Myocyte (in vitro differentiated cells): ENCODE data around the gene TMEM200A. TPM values are rescaled to one million over a fixed set of nuclear protein-coding genes. Genes with fewer than 3 reads are reported as not detected.
A peak's percentile ranks its signal among the peaks of the same experiment; 100 is the strongest.
"Not testable (repeated sequence)": the region's sequence is repeated elsewhere in the genome, so short reads cannot be mapped to it uniquely, and the experiment has no call there.

ENCODE experiments used
- DNase-seq: peaks from one replicate; pipeline ENCODE4 v3.0.0-alpha.2; 2012; ENCODE audit warnings: low read depth
- polyA plus RNA-seq: library from polyadenylated mRNA; unstranded; fragments of >200 nt; gene quantifications from one replicate; pipeline ENCODE4 v1.2.1, GENCODE V29; 2012; ENCODE audit warnings: missing spikeins
- total RNA-seq: library from RNA; depleted of rRNA; stranded (reverse); fragments of >200 nt; gene quantifications from 2 replicates; pipeline ENCODE4 v1.2.3, GENCODE V29; 2014

TMEM200A gene
- total RNA-seq: 0.21 and 0.43 TPM in 2 replicates
- polyA plus RNA-seq: 1.0 TPM

DNA sequence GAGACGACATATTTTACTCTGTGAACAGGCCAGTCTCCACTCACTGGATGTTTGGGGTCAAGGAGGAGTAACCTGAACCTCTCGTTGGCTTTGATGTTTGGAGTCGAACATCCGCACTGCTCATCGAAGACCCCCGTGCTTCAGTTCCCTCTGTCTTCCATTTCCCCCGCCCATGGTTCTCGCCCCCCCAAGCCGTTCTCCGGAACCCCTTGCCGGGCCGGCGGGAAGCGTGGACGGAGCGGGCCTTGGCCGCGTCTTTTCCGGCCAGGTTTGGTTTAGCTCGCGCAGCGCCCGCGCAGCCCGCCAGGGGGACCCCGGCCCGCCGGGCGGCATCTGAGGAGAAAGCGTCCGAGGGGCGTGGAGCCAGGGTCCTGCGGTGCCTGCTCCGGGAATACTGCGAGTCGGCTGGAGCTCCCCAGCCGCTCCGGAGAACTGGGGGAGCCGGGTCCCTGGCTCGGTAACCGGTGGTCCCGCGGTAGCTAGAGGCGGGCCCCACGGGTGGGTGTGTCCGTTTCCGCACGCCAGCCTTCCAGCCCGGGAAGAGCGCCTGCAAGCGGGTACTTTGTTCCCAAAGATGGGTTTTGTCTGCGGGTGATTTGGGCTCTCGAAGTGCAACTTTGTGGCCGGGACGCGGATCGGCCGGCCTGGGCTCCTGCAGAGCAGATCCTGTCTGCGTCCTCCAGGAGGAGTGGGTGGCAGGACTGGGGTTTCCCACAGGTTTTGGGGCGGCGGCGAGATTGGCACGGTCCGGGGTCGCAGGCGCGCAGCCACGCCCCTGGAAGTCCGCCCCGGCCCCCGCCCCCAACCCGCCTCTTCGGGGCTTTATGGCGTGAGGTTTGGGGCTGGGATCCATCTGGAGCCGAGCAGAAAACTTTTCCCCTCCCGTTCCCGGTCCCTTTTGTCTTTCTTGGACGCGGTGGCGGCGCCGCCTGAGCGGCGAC is at the start of gene TMEM200A:
Gene TMEM200A (plus strand): TSS at position 852 of the 941 bp plus-strand sequence. CDS start 74,406 bp downstream, outside the sequence.
- DNase-seq: peak; percentile 29

- no peak for DNase-seq
Measured at GRCh38 chr6:130320908-130321307, 44.9 kb upstream of the TMEM200A start.

- DNase-seq: peak; percentile 71
Measured at GRCh38 chr6:130322673-130323268, 43.0 kb upstream of the TMEM200A start.

GRCh38 chr6:130324657-130325056 is 41.2 kb upstream of the TMEM200A start:
- DNase-seq: peak; percentile 20

DNA sequence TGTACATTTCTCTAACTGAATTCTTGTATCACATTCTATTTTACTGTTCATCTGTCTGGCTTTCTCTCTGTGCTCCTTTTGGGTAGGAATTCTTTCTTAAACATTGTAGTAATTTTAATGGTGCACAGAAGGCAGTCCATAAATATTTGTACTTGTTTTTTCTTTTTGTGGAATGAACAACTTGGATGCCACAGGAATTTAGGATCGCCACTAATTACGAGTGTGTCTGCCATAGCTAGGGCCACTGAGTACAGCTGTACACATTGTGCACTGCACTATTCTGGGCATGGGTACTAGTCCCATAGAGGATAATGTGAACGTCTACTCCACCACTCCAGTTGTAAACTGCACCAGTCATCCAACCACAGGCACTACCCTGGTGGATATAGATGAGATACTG is 39.3 kb upstream of the TMEM200A start:
- peak; percentile 18 for DNase-seq

GRCh38 chr6:130337534-130337933 is 28.3 kb upstream of the TMEM200A start:
- DNase-seq: no peak

GRCh38 chr6:130346324-130346723 is 19.5 kb upstream of the TMEM200A start:
- DNase-seq: not testable (repeated sequence)

DNA sequence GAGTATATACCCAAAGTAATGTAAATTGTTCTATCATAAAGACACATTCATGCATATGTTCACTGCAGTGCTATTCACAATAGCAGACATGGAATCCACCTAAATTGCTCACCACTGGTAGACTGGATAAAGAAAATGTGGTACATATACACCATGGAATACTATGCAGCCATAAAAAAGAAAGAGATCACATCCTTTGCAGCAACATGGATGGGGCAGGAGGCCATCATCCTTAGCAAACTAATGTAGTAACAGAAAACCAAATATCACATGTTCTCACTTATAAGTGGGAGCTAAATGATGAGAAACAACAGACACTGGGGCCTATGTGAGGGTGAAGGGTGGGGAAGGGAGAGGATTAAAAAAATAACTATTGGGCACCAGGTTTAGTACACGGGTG is 11.5 kb upstream of the TMEM200A start:
- no peak for DNase-seq

DNA sequence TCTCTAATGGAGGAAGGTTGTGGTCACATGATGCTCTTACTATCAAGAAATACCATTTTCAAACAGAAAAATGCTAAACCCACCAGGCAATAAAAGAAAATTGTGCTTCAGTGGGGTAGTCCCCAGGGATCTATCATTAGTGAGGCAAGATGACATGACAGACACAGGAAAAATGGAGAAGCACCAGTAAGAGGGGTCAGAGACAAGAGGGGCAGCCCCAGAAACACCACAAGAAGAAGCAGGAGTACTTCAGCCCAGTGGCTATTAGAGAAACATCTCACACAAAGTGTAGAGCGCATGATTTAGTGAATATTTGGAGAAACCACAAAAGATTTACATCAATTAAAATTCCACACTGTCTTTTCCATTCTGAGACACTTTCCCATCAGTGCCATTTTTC is 10.2 kb upstream of the TMEM200A start:
- no peak for DNase-seq

GRCh38 chr6:130357436-130357835 is 8.4 kb upstream of the TMEM200A start:
- DNase-seq: no peak

DNA sequence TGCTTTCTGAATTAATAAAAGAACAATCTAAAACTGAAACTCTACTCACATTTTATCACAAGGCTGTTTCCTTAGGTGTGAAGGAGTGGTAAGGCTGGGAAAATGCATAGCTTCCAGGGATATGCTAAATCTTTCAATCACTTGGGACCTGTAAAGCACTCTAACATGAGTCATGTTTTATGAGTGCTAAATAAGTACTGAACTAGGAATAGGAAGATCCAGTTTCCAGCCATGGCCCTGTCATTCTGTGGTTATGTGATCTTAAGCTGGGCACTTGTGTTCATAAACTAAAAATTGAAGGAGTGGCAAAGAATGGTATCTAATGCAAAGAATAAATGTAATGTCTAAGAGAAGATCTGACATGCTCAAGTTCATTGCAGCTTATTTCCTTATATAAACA is 6.1 kb upstream of the TMEM200A start:
- DNase-seq: peak; percentile 12

GRCh38 chr6:130362128-130362527 is 3.7 kb upstream of the TMEM200A start:
- DNase-seq: peak; percentile 29

- no peak for DNase-seq
Measured at GRCh38 chr6:130364224-130364780, 1.5 kb upstream of the TMEM200A start.

DNA sequence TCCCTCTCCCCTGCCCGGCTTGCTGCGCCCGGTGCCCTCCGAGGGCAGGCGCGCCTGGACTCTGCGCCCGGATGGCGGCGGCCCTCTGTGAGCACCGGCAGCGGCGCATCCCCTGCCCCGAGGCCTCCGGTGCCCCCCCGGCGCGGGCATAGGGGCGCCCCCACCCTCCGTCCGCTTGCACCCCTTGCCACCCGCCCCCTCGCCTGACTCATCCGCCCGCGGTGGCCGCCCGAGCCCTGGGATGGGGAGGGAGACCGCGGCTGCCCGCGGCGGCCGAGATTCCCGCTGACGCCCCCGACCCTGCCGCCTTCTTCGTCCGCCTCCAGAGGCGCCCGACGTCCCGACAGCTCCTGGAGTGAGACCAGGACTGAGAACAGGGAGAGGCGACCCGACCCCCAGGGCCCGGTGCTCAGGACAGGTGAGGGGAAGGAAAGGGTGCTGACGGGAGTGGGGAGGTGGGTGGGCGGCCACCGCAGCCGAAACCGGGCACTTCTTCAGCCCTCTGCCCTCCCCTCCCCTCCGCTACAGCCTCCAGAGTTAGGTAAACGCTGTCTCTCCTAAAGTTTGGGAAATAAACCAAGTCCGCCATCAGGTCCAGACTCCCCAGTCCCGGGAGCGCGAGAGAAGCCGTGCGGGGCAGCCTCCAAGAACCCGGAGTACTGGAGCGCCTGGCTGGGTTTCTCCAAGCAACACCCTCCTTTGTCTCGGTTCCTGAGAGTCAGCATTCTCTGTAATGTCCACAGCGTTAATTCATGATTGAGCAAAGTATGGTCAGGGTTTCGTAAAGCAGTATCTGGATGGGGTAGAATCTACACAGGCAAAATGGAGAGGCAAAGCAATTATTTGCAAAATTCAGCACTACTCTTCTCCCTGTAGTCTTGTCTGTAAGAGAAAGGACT is 539 bp downstream of the TMEM200A start:
- peak; percentile 5 for DNase-seq

DNA sequence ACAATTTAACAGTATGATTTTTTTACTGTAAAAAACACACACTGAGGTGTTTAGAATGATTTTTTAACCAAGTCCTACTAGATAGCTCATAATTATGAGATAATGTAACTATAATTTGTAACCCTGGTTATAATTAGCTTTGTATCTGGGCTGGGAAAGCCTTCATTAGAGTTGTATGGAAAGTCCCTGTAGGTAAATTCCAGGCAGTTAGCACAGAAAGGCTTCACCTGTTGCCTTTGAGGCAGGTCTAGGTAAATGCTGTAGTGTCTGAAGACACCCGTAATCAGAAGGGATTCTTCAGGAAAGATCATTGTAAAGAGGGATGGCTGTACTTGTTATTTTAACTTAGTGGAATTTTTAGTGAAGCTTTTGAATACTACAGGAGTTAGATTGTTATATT is 1.9 kb downstream of the TMEM200A start:
- no peak for DNase-seq

- no peak for DNase-seq
Measured at GRCh38 chr6:130368576-130368975, 2.8 kb downstream of the TMEM200A start.

DNA sequence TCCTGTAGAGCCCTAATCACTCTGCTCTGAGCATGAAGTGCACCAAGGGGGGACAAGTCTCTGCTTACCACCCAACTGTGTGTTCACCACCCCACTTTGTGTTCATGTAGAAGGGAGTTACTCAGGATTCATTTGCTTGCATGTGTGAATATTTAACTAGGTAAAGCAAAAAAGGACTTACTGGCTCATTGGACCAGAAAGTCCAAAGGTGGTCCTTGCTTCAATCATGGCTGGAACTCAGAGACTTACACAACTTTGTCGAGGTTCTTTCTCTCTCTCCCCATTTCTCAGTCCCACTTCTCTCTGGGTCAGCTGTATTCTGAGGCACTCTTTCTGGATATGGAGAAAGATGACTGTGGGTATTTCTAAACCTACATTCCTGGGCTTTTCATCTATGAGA is 4.0 kb downstream of the TMEM200A start:
- no peak for DNase-seq

DNA sequence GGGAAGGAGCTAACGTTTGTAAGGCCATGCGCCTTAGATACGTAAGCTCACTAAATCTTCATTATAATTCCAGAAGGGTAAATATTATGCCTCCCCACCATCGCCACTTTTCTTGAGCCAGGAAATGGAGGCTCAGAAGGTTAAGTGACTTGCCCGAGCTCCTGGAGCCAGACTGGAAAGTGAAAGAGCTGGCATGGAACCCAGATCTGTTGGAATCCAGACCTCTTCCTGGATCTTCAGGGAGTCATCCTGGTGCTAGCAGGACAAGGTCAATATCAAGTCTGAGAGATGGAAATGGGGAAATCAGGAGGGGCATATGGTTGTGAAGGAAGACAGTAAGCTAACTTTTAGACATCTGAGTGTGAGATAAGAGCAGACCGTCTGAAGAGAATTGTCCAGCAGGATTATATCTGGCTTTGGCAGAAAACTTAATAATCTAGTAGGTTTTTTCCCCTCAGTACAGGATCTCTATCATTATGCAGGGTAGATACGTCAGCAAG is 6.2 kb downstream of the TMEM200A start:
- DNase-seq: no peak

DNA sequence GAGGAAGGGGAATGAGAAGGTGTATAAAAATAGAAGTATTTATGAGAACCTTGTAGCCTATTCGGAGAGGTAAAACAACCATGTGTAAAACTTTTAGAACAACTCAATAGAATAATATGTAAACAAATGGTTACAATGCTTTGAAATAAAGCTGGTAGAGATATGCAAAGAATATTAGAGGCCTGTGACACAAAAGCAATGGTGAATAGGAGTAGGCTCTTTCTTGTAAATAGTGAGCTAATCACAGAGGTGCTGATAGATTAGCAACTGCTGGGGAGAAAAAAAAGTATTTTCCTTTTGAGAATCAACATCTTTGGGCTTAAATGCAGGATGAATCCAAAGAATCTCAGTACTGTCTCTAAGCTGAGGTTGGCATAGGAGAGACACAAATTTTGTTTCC is 7.0 kb downstream of the TMEM200A start:
- no peak for DNase-seq

- DNase-seq: no peak
Measured at GRCh38 chr6:130373992-130374391, 8.2 kb downstream of the TMEM200A start.

DNA sequence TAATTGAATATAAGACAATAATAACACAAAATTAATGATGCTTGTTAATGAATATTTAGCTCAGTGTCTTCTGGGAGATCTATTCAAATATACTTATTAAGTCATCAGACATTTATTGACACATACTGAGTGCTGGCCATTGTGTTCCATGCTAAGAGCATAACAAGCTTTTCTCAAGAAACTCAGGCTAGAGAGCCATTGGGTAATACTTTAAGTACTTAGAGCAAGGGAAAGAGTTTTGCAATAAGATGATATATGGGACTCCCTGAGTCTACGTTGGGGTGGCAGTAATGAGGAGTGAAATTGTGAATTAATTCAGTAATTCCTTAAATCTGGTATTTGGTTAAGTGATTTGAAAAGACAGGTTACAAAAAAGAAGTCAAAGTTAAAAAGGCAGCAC is 11.1 kb downstream of the TMEM200A start:
- DNase-seq: no peak
